IMR-90 (cell line): ENCODE results near the gene GMEB2. TPM values are rescaled to one million over a fixed set of nuclear protein-coding genes. Genes with fewer than 3 reads are reported as not detected.

Experiments
- ATAC-seq: fragments of 200-7000 bp; cut with Tn5 transposase; 2 replicates; pipeline ENCODE4 v1.9.1; 2020; ENCODE audit warnings: low read depth, mild to moderate bottlenecking, moderate library complexity
- BruUV-seq: library from RNA; stranded (reverse); fragments of 400-500 nt; replicated peaks from 2 replicates; lab custom pipeline; 2021; lab: Mats Ljungman, UMichigan
- CTCF ChIA-PET: fragments of 300-600 bp; formaldehyde crosslinking; extraction: SDS; loops from one replicate; lab custom pipeline; 2021; ENCODE audit warnings: antibody characterized with exemption; lab: Yijun Ruan, JAX
- POLR2A ChIA-PET: fragments of 300-600 bp; sonication (Branson Sonifier 250); formaldehyde crosslinking; loops from one replicate; lab custom pipeline; 2022; ENCODE audit warnings: antibody characterized with exemption; ENCODE audit not compliant: unreplicated experiment; lab: Charles Lee
- DNase-seq: peaks from one replicate; pipeline ENCODE4 v3.0.0; 2013
- H2AFZ ChIP-seq: replicated peaks from 2 replicates; pipeline ENCODE3; 2013; ENCODE audit warnings: low read length, mild to moderate bottlenecking; ENCODE audit not compliant: poor library complexity
- H2AK5ac ChIP-seq: 2 replicates; pipeline ENCODE4 v1.6.1; 2013; ENCODE audit warnings: low read depth, low read length, inconsistent platforms
- H2AK9ac ChIP-seq: replicated peaks from 2 replicates; pipeline ENCODE3; 2013; ENCODE audit warnings: mild to moderate bottlenecking, low read depth, low read length, moderate library complexity; ENCODE audit not compliant: poor library complexity
- H2BK120ac ChIP-seq: 2 replicates; pipeline ENCODE4 v1.6.1; 2013; ENCODE audit warnings: low read depth, low read length, inconsistent platforms
- H2BK15ac ChIP-seq: 3 replicates; pipeline ENCODE4 v1.6.1; 2013; ENCODE audit warnings: low read depth, low read length, inconsistent platforms
- H2BK20ac ChIP-seq: 2 replicates; pipeline ENCODE4 v1.6.1; 2013; ENCODE audit warnings: low read depth, mild to moderate bottlenecking, inconsistent platforms, low read length, moderate library complexity
- H2BK5ac ChIP-seq: 2 replicates; pipeline ENCODE4 v1.6.1; 2013; ENCODE audit warnings: mild to moderate bottlenecking, low read depth, low read length, inconsistent platforms; ENCODE audit not compliant: poor library complexity, severe bottlenecking
- H3K14ac ChIP-seq: replicated peaks from 2 replicates; pipeline ENCODE4 v1.6.1; 2013; ENCODE audit warnings: low read depth, low read length, inconsistent platforms
- H3K18ac ChIP-seq: 2 replicates; pipeline ENCODE4 v1.6.1; 2013; ENCODE audit warnings: low read depth, low read length, control low read depth
- H3K23ac ChIP-seq: 2 replicates; pipeline ENCODE4 v1.6.1; 2013; ENCODE audit warnings: low read depth, low read length, inconsistent platforms
- H3K27ac ChIP-seq: 2 replicates; pipeline ENCODE4 v1.5.1; 2013; ENCODE audit warnings: mild to moderate bottlenecking, control low read depth, low read length; ENCODE audit not compliant: insufficient read depth
- H3K27me3 ChIP-seq: 2 replicates; pipeline ENCODE4 v1.6.1; 2013; ENCODE audit warnings: low read length; ENCODE audit not compliant: control insufficient read depth, insufficient read depth
- H3K36me3 ChIP-seq: 2 replicates; pipeline ENCODE4 v1.6.1; 2013; ENCODE audit warnings: low read length, mixed read lengths; ENCODE audit not compliant: control insufficient read depth, insufficient read depth
- H3K4ac ChIP-seq: 2 replicates; pipeline ENCODE4 v1.6.1; 2013; ENCODE audit warnings: low read depth, low read length, inconsistent platforms
- H3K4me1 ChIP-seq: 2 replicates; pipeline ENCODE4 v1.6.1; 2013; ENCODE audit warnings: low read length, mixed read lengths; ENCODE audit not compliant: control insufficient read depth, insufficient read depth
- H3K4me2 ChIP-seq: 2 replicates; pipeline ENCODE4 v1.6.1; 2013; ENCODE audit warnings: low read depth, mild to moderate bottlenecking, control low read depth, low read length, moderate library complexity
- H3K4me3 ChIP-seq: 2 replicates; pipeline ENCODE4 v1.5.1; 2013; ENCODE audit warnings: low read depth, mild to moderate bottlenecking, control low read depth, low read length, moderate library complexity; ENCODE audit not compliant: insufficient read depth
- H3K56ac ChIP-seq: 2 replicates; pipeline ENCODE4 v1.6.1; 2013; ENCODE audit warnings: low read length, inconsistent platforms; ENCODE audit not compliant: insufficient read depth; ENCODE audit errors: extremely low read depth
- H3K79me1 ChIP-seq, 2 experiments: 2 replicates each; pipeline ENCODE4 v1.6.1; 2013; ENCODE audit warnings: low read length in 2 of 2, inconsistent platforms in 1 of 2, low read depth in 1 of 2
- H3K9ac ChIP-seq: 2 replicates; pipeline ENCODE4 v1.6.1; 2013; ENCODE audit warnings: low read depth, low read length, control low read depth
- H3K9me1 ChIP-seq: 2 replicates; pipeline ENCODE4 v1.6.1; 2013; ENCODE audit warnings: low read length, inconsistent platforms; ENCODE audit not compliant: insufficient read depth
- H3K9me3 ChIP-seq: 2 replicates; pipeline ENCODE4 v1.6.1; 2013; ENCODE audit warnings: low read length; ENCODE audit not compliant: control insufficient read depth, insufficient read depth
- H4K20me1 ChIP-seq: 2 replicates; pipeline ENCODE4 v1.6.1; 2013; ENCODE audit warnings: low read length, inconsistent platforms; ENCODE audit not compliant: insufficient read depth
- H4K5ac ChIP-seq: 2 replicates; pipeline ENCODE4 v1.6.1; 2013; ENCODE audit warnings: mild to moderate bottlenecking, low read depth, low read length, control low read depth
- H4K8ac ChIP-seq, 2 experiments: 2 replicates each; pipeline ENCODE4 v1.6.1; 2013; ENCODE audit warnings: low read depth in 2 of 2, low read length in 2 of 2, control low read depth in 1 of 2, inconsistent platforms in 1 of 2
- H4K91ac ChIP-seq: 2 replicates; pipeline ENCODE4 v1.6.1; 2013; ENCODE audit warnings: low read depth, low read length, inconsistent platforms; ENCODE audit not compliant: insufficient read depth
- CEBPB ChIP-seq: IDR thresholded peaks from 2 replicates; pipeline ENCODE4 v1.6.1; 2012; ENCODE audit warnings: low read depth, low read length, improper control_type of control experiment
- FOS ChIP-seq: fragments of 150-350 bp; IDR thresholded peaks from 2 replicates; pipeline ENCODE4 v1.6.1; 2016; ENCODE audit warnings: low read depth, low read length
- WGBS, 2 experiments: methylation state at CpG; one replicate each; pipeline versions ENCODE4 v1.1.5 to v1.1.7; 2013; ENCODE audit warnings: missing lambda C conversion rate in 2 of 2; ENCODE audit not compliant: insufficient read length in 1 of 2; ENCODE audit errors: extremely low coverage in 2 of 2; 5-methylcytosine and 5-hydroxymethylcytosine counted together
- dilution Hi-C: fragments of 300-500 bp; cut with HindIII; formaldehyde crosslinking; loops from one replicate; pipeline ENCODE4 v1.14.3; 2018; ENCODE audit warnings: low sequenced_read_pairs; ENCODE audit not compliant: unreplicated experiment
- in situ Hi-C: fragments of 300-500 bp; cut with MboI; formaldehyde crosslinking; loops from 3 replicates; pipeline ENCODE4 v1.14.3; 2019; ENCODE audit warnings: low sequenced_read_pairs, inconsistent platforms, mixed read lengths
- intact Hi-C: fragments of 100-400 bp; cut with micrococcal nuclease; formaldehyde crosslinking; loops from 2 replicates; pipeline ENCODE4 v1.10.0; 2022
- polyA plus RNA-seq, 3 experiments: library from polyadenylated mRNA; depleted of rRNA; stranded (reverse); fragments of >200 nt; gene quantifications; 2 replicates each; pipeline ENCODE4 v1.2.3, GENCODE V29; 2012; ENCODE audit warnings: low replicate concordance in 1 of 3
- total RNA-seq: library from RNA; depleted of rRNA; stranded (reverse); fragments of >200 nt; gene quantifications from 2 replicates; pipeline ENCODE4 v1.2.3, GENCODE V29; 2012
- TF ChIP-seq, protein P1 (sequence below): fragments of 150-350 bp; IDR thresholded peaks from 2 replicates; pipeline ENCODE4 v1.6.1; 2016; ENCODE audit warnings: low read depth, mild to moderate bottlenecking, low read length, moderate library complexity, borderline replicate concordance

GMEB2 gene
- total and polyA plus RNA-seq, 2 of the 4 experiments (the other 2 are of a cell fraction), result 5.0 to 10.0 TPM

DNA sequence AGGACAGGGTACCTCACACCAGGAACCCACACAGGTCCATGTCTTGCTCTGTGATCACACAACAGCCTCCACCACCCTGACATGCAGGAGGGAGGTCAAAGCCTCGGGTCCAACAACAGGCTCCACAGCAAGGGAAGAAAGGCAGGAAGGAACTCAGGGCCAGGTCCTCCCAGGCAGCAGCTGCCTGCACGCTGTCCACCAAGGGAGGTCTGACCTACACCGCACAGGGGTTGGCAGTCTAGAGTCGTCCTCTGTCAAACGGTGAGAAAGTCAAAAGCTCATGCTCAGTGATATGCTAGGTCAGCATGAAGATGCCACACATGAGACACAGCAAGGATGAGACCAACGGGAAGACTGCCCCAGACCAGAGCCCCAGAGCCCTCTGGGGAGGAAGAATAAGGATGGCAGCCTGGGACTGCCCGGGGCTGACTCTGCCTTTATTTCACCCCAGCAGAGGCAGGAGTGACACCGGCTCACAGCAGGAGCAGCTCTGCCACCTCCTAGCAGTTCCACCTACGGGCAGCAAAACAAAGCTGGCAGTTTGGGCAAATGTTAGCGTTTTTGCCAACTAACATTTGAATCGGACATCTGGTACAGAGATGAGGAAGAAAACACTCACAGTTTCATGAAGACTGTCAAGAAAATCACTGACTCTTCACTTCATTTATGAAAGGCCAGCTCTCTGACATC is 8.5 kb downstream of the GMEB2 start:
- H3K9me1 ChIP-seq, result peaks cover 3% of the 10 kb centered on the region; the same call in 1 of the 2 replicates
- H2AK5ac ChIP-seq, result no peak overlapping the region
- WGBS, 2 experiments, result 93% methylated on average over 2 of the region's 11 CpGs; no CpG with 5 or more reads in 1 of the 2 experiments
- H2AFZ ChIP-seq, result no peak overlapping the region
- H4K20me1 ChIP-seq, result peaks cover 22% of the 10 kb centered on the region
- no peak overlapping the region for H2BK5ac ChIP-seq
- no peak overlapping the region for H4K8ac ChIP-seq
- H2BK20ac ChIP-seq, result no peak overlapping the region
- H3K23ac ChIP-seq, result no peak overlapping the region
- no peak overlapping the region for H3K9ac ChIP-seq
- peaks cover 29 to 78% of the 10 kb centered on the region in 2 experiments for H3K79me1 ChIP-seq
- no peak for ATAC-seq
- in situ Hi-C loops, result no loop called here
- H2BK120ac ChIP-seq, result no peak overlapping the region
- no peaks in the 10 kb centered on the region for H3K9me3 ChIP-seq
- intact Hi-C loops, result no loop called here
- no peak overlapping the region for H3K18ac ChIP-seq
- H3K4me3 ChIP-seq, result no peak overlapping the region
- H3K56ac ChIP-seq, result no peak overlapping the region
- H3K27ac ChIP-seq, result no peak overlapping the region
- peaks cover 34% of the 10 kb centered on the region for H3K36me3 ChIP-seq
- H2BK15ac ChIP-seq, result no peak overlapping the region
- TF ChIP-seq FOS (no peak), CEBPB (no peak)
- TF ChIP-seq, protein P1, sequence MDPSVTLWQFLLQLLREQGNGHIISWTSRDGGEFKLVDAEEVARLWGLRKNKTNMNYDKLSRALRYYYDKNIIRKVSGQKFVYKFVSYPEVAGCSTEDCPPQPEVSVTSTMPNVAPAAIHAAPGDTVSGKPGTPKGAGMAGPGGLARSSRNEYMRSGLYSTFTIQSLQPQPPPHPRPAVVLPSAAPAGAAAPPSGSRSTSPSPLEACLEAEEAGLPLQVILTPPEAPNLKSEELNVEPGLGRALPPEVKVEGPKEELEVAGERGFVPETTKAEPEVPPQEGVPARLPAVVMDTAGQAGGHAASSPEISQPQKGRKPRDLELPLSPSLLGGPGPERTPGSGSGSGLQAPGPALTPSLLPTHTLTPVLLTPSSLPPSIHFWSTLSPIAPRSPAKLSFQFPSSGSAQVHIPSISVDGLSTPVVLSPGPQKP, result no peak
- no peak overlapping the region for H3K4ac ChIP-seq
- H3K14ac ChIP-seq, result no peak overlapping the region
- CTCF ChIA-PET, result no interaction called here
- no peak overlapping the region for H2AK9ac ChIP-seq
- DNase-seq, result no peak
- dilution Hi-C loops, result no loop called here
- no peak overlapping the region for H4K91ac ChIP-seq
- no peaks in the 10 kb centered on the region for H3K4me1 ChIP-seq
- BruUV-seq, result no TSS peak
- H4K5ac ChIP-seq, result no peak overlapping the region
- H3K27me3 ChIP-seq, result no peaks in the 10 kb centered on the region
- no peak overlapping the region for H3K4me2 ChIP-seq
- POLR2A ChIA-PET, result no interaction called here
